WTC11 (cell line): Measurements from ENCODE around the gene HHIP. TPM values are rescaled to one million over a fixed set of nuclear protein-coding genes. Genes with fewer than 3 reads are reported as not detected.

ENCODE experiments used
- ATAC-seq: fragments of 200-7000 bp; cut with Tn5 transposase; 2 replicates; pipeline ENCODE4 v1.10.0; 2021; ENCODE audit warnings: mild to moderate bottlenecking, moderate library complexity
- CTCF ChIA-PET: fragments of 300-600 bp; sonication (Branson Sonifier 250); formaldehyde crosslinking; loops from one replicate; lab custom pipeline; 2021; ENCODE audit warnings: antibody characterized with exemption; lab: Charles Lee
- POLR2A ChIA-PET: fragments of 350-600 bp; sonication (Branson Sonifier 250); formaldehyde crosslinking; loops from one replicate; lab custom pipeline; 2021; ENCODE audit warnings: antibody characterized with exemption; lab: Charles Lee
- DNase-seq: peaks from one replicate; pipeline ENCODE4 v3.0.0; 2021; ENCODE audit warnings: low spot score
- H3K27ac Mint-ChIP-seq: 2 replicates; pipeline ENCODE4 v1.8.0; 2021; ENCODE audit warnings: mixed read lengths
- H3K27me3 Mint-ChIP-seq: 2 replicates; pipeline ENCODE4 v1.8.0; 2021; ENCODE audit warnings: low read depth, mild to moderate bottlenecking, moderate library complexity, mixed read lengths
- H3K36me3 Mint-ChIP-seq: 2 replicates; pipeline ENCODE4 v1.8.0; 2021; ENCODE audit warnings: mixed read lengths
- H3K4me1 Mint-ChIP-seq: 2 replicates; pipeline ENCODE4 v1.8.0; 2022; ENCODE audit warnings: mixed read lengths
- H3K4me3 Mint-ChIP-seq: 2 replicates; pipeline ENCODE4 v1.8.0; 2021; ENCODE audit warnings: mild to moderate bottlenecking, moderate library complexity, mixed read lengths
- H3K9me3 Mint-ChIP-seq: 2 replicates; pipeline ENCODE4 v1.8.0; 2021; ENCODE audit warnings: mixed read lengths
- CDX4 ChIP-seq: fragments of 250-450 bp; sonication (Bioruptor Pico); IDR thresholded peaks from 2 replicates; pipeline ENCODE4 v1.9.0; 2021; ENCODE audit warnings: moderate library complexity, mild to moderate bottlenecking, inconsistent platforms, borderline replicate concordance
- CREB1 ChIP-seq: sonication (generic); formaldehyde crosslinking; IDR thresholded peaks from 2 replicates; pipeline ENCODE4 v1.8.0; 2023; ENCODE audit warnings: mild to moderate bottlenecking, missing genetic modification reagents
- GTF2I ChIP-seq: fragments of 250-450 bp; sonication (Bioruptor Pico); conservative IDR thresholded peaks from 2 replicates; pipeline ENCODE4 v1.4.0; 2021; ENCODE audit warnings: mild to moderate bottlenecking
- HMGA2 ChIP-seq: fragments of 250-450 bp; sonication (Bioruptor Pico); IDR thresholded peaks from 2 replicates; pipeline ENCODE4 v1.4.0; 2021; ENCODE audit warnings: mild to moderate bottlenecking, moderate library complexity
- JUN ChIP-seq: sonication (generic); formaldehyde crosslinking; IDR thresholded peaks from 2 replicates; pipeline ENCODE4 v1.8.0; 2023; ENCODE audit warnings: mild to moderate bottlenecking, missing genetic modification reagents
- MXD4 ChIP-seq: fragments of 250-450 bp; sonication (Bioruptor Pico); IDR thresholded peaks from 2 replicates; pipeline ENCODE4 v1.8.0; 2021; ENCODE audit warnings: mild to moderate bottlenecking, moderate library complexity, borderline replicate concordance
- PRRX2 ChIP-seq: fragments of 250-450 bp; sonication (Bioruptor Pico); IDR thresholded peaks from 2 replicates; pipeline ENCODE4 v1.8.0; 2021; ENCODE audit warnings: mild to moderate bottlenecking
- RELA ChIP-seq: sonication (generic); formaldehyde crosslinking; IDR thresholded peaks from 2 replicates; pipeline ENCODE4 v1.8.1; 2022; ENCODE audit warnings: missing genetic modification reagents, mild to moderate bottlenecking, borderline replicate concordance
- RORB ChIP-seq: fragments of 250-450 bp; sonication (Bioruptor Pico); IDR thresholded peaks from 2 replicates; pipeline ENCODE4 v1.9.0; 2021; ENCODE audit warnings: mild to moderate bottlenecking
- SMAD4 ChIP-seq: sonication (generic); formaldehyde crosslinking; IDR thresholded peaks from 2 replicates; pipeline ENCODE4 v1.8.0; 2022; ENCODE audit warnings: mild to moderate bottlenecking, missing genetic modification reagents
- TEAD4 ChIP-seq: sonication (generic); formaldehyde crosslinking; IDR thresholded peaks from 2 replicates; pipeline ENCODE4 v1.8.0; 2022; ENCODE audit warnings: mild to moderate bottlenecking, missing genetic modification reagents
- ZNF317 ChIP-seq: sonication (generic); formaldehyde crosslinking; IDR thresholded peaks from 2 replicates; pipeline ENCODE4 v1.8.1; 2023; ENCODE audit warnings: low read depth, mild to moderate bottlenecking, moderate library complexity, missing genetic modification reagents, borderline replicate concordance
- total RNA-seq: library from RNA; stranded (reverse); gene quantifications from 3 replicates; pipeline ENCODE4 v1.2.3, GENCODE V29; 2021
- TF ChIP-seq, protein P1 (sequence below): fragments of 250-450 bp; sonication (Bioruptor Pico); conservative IDR thresholded peaks from 2 replicates; pipeline ENCODE4 v1.9.0; 2021; ENCODE audit warnings: mild to moderate bottlenecking
- TF ChIP-seq, protein P2 (sequence below): sonication (generic); formaldehyde crosslinking; IDR thresholded peaks from 2 replicates; pipeline ENCODE4 v1.8.1; 2023; ENCODE audit warnings: mild to moderate bottlenecking, missing genetic modification reagents
- TF ChIP-seq, protein P3 (sequence below): sonication (generic); formaldehyde crosslinking; IDR thresholded peaks from 2 replicates; pipeline ENCODE4 v1.8.1; 2023; ENCODE audit warnings: mild to moderate bottlenecking, missing genetic modification reagents, moderate library complexity
- TF ChIP-seq, protein P4 (sequence below): sonication (generic); formaldehyde crosslinking; conservative IDR thresholded peaks from 2 replicates; pipeline ENCODE4 v1.8.1; 2023; ENCODE audit warnings: mild to moderate bottlenecking, low read depth, missing genetic modification reagents, moderate library complexity
- TF ChIP-seq, protein P5 (sequence below): sonication (generic); formaldehyde crosslinking; IDR thresholded peaks from 2 replicates; pipeline ENCODE4 v1.8.1; 2022; ENCODE audit warnings: missing genetic modification reagents, borderline replicate concordance

Gene HHIP
- total RNA-seq, 1 experiment from 2014 or later, result 0.22 TPM

GRCh38 chr4:144740316-144740715 is 94.4 kb downstream of the HHIP start:
- CTCF ChIA-PET, result no interaction called here
- POLR2A ChIA-PET, result no interaction called here
- 0 out of 2 replicates have a peak, but pooled peaks cover 4% of the 10 kb centered on the region for H3K4me1 Mint-ChIP-seq
- ATAC-seq (no peak), DNase-seq (no peak)
- H3K9me3 Mint-ChIP-seq, result no peaks in the 10 kb centered on the region
- no peaks in the 10 kb centered on the region for H3K27me3 Mint-ChIP-seq
- no peaks in the 10 kb centered on the region for H3K36me3 Mint-ChIP-seq
- no peak overlapping the region for H3K27ac Mint-ChIP-seq
- H3K4me3 Mint-ChIP-seq, result no peak overlapping the region
- TF ChIP-seq JUN (CRISPR knock-in tag) (no peak), HMGA2 (no peak), CDX4 (CRISPR knock-in tag) (no peak), RELA (CRISPR knock-in tag) (no peak), CREB1 (CRISPR knock-in tag) (no peak), SMAD4 (CRISPR knock-in tag) (no peak), PRRX2 (CRISPR knock-in tag) (no peak)
- TF ChIP-seq, protein P1, sequence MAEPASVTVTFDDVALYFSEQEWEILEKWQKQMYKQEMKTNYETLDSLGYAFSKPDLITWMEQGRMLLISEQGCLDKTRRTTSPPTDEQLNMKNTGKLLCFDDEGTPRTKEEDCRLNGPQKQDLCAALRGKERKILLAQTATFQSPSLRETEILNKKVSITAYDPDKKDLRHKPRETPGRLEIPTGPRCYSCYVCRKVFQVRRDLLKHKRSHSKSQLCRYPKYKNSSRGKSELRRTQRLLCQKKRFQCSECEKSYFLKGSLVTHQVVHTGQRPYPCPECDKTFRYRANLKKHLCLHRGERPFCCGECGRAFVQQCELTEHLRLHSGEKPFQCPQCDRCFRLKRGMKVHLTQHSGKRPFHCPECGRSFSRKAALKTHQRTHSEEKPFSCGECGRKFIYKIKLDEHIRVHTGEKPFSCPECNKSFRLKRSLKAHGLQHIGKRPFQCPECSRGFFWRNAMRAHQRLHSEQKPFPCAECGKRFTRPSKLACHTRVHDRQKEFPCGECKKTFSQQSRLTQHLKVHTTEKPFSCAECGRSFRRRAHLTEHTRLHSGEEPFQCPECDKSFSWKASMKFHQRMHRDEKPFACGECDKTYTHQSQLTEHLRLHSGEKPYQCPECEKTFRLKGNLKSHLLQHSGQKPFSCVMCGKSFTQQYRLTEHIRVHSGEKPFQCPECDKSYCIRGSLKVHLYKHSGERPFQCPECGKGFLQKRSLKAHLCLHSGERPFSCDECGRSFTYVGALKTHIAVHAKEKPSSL (CRISPR knock-in tag), result no peak
- TF ChIP-seq, protein P2, sequence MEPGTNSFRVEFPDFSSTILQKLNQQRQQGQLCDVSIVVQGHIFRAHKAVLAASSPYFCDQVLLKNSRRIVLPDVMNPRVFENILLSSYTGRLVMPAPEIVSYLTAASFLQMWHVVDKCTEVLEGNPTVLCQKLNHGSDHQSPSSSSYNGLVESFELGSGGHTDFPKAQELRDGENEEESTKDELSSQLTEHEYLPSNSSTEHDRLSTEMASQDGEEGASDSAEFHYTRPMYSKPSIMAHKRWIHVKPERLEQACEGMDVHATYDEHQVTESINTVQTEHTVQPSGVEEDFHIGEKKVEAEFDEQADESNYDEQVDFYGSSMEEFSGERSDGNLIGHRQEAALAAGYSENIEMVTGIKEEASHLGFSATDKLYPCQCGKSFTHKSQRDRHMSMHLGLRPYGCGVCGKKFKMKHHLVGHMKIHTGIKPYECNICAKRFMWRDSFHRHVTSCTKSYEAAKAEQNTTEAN (CRISPR knock-in tag), result no peak
- TF ChIP-seq, protein P3, sequence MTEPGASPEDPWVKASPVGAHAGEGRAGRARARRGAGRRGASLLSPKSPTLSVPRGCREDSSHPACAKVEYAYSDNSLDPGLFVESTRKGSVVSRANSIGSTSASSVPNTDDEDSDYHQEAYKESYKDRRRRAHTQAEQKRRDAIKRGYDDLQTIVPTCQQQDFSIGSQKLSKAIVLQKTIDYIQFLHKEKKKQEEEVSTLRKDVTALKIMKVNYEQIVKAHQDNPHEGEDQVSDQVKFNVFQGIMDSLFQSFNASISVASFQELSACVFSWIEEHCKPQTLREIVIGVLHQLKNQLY (CRISPR knock-in tag), result no peak

DNA sequence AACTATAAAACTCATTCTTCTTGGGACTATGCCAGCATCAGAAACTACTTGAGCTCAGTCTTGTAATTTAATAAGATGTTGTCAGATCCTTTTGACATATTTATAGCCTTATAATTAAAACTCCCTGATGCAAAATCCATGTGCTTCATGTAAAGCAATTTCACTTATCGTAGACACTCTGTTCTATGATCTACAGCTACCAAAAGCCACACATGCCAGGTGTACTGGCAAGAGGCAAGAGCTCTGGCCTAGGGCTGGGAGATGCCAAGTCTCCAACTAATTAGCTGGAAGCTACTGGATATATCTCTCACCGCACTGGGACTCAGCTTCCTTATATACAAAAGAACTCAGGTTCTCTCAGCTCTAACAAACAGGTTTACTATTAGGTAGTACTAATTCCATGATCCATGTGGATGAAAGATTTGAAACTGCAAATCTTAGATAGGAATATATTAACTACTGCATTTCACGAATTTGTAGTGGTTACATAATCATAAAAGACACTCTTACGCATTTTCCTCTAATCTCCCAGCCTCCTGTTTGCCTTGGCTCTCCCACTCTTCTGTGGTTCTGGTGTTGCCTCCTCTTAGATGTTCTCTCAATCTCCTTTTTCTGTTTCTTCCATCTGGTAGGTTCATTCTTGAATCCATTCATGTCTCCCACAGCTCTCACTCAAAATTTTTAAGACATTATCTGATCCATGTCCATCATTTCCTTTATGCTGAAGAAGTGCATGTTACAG is 103.0 kb downstream of the HHIP start:
- Mint-ChIP-seq H3K27ac (no peak overlapping the region), H3K27me3 (no peaks in the 10 kb centered on the region), H3K4me1 (no peaks in the 10 kb centered on the region), H3K36me3 (no peaks in the 10 kb centered on the region), H3K9me3 (peaks cover 4% of the 10 kb centered on the region), H3K4me3 (no peak overlapping the region)
- TF ChIP-seq ZNF317 (CRISPR knock-in tag), result no peak
- no peak for TF ChIP-seq RORB (CRISPR knock-in tag)
- TF ChIP-seq MXD4, result no peak
- no peak for TF ChIP-seq GTF2I (CRISPR knock-in tag)
- TF ChIP-seq, protein P4, sequence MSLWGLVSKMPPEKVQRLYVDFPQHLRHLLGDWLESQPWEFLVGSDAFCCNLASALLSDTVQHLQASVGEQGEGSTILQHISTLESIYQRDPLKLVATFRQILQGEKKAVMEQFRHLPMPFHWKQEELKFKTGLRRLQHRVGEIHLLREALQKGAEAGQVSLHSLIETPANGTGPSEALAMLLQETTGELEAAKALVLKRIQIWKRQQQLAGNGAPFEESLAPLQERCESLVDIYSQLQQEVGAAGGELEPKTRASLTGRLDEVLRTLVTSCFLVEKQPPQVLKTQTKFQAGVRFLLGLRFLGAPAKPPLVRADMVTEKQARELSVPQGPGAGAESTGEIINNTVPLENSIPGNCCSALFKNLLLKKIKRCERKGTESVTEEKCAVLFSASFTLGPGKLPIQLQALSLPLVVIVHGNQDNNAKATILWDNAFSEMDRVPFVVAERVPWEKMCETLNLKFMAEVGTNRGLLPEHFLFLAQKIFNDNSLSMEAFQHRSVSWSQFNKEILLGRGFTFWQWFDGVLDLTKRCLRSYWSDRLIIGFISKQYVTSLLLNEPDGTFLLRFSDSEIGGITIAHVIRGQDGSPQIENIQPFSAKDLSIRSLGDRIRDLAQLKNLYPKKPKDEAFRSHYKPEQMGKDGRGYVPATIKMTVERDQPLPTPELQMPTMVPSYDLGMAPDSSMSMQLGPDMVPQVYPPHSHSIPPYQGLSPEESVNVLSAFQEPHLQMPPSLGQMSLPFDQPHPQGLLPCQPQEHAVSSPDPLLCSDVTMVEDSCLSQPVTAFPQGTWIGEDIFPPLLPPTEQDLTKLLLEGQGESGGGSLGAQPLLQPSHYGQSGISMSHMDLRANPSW (CRISPR knock-in tag), result no peak
- TF ChIP-seq, protein P5, sequence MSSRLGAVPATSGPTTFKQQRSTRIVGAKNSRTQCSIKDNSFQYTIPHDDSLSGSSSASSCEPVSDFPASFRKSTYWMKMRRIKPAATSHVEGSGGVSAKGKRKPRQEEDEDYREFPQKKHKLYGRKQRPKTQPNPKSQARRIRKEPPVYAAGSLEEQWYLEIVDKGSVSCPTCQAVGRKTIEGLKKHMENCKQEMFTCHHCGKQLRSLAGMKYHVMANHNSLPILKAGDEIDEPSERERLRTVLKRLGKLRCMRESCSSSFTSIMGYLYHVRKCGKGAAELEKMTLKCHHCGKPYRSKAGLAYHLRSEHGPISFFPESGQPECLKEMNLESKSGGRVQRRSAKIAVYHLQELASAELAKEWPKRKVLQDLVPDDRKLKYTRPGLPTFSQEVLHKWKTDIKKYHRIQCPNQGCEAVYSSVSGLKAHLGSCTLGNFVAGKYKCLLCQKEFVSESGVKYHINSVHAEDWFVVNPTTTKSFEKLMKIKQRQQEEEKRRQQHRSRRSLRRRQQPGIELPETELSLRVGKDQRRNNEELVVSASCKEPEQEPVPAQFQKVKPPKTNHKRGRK (CRISPR knock-in tag), result no peak
- TF ChIP-seq TEAD4 (CRISPR knock-in tag), result no peak
- no peak for ATAC-seq
- DNase-seq, result no peak
- POLR2A ChIA-PET, result no interaction called here
- CTCF ChIA-PET, result interaction anchor here (0.6 kb wide), 1 partner anchor 52 kb away, joined by 3 read pairs; no protein-coding TSS in a partner anchor
